Neural progenitor cell (in vitro differentiated cells): ENCODE results near the gene P2RY6.

Source experiments
- CTCF ChIP-seq: fragments of 200-600 bp; sonication (generic); IDR thresholded peaks from 2 replicates; pipeline ENCODE4 v1.5.1; 2017; ENCODE audit warnings: antibody characterized with exemption, mild to moderate bottlenecking
- EZH2phosphoT487 ChIP-seq: fragments of 200-600 bp; sonication (generic); IDR thresholded peaks from 2 replicates; pipeline ENCODE4 v1.6.1; 2017; ENCODE audit warnings: antibody characterized with exemption

GRCh38 chr11:73277467-73277866 is 5.3 kb downstream of the P2RY6 start:
- TF ChIP-seq EZH2phosphoT487: no peak
- no peak for TF ChIP-seq CTCF
